ENCODE data around the gene SHLD1.
"Not testable (repeated sequence)": the region's sequence is repeated elsewhere in the genome, so short reads cannot be mapped to it uniquely, and the experiment has no call there.

SHLD1 gene

DNA sequence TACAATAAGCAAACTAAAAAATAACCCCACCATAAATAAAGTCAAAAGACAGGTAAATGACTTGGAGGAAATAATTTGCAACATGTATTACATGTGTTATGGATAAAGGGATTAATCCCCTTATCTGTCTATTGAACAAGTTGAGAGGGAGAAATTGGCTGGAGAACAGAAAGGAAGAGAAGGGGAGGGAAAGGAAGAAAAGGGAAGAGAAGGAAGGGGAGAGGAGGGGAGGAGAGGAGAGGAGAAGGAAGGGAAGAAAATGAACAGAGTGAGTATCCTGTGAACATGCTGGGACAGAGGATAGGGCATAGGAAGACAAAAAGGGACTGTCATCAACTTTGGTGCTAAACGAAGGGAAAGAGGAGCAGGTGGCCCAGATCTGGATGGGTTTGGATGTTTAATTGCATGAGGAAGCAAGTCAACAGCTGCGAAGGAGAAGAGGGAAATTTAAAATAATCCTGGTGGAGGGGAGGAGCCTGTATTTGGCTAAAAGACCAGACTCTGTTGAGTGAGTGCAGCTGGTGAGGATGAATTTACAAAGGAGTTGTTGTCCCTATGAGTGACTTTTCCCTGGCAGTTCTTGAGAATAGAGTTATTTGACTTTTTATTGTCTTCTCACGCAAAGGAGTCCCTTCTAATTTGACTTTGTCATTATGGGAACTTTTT lies 14.2 kb upstream of the SHLD1 start:
- DNase-seq (ENCODE audit: low read depth in 1 of 2, low spot score in 1 of 2), result no peak

DNA sequence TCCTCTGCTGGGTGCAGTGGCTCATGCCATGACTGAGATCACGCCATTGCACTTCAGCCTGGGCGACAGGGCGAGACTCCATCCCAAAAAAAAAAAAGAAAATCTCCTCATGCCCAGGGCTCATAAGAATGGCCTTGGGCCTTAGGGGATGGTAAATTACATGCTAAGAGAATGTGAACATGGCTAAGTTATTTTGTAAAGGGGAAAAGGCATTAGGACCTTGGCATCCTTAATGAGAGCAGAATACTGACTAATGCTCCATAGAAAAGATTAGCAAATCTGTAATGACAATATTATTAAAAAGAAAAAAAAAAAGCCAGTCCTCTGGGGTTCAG lies 12.6 kb upstream of the SHLD1 start:
- no peak for DNase-seq (ENCODE audit: low read depth in 1 of 2, low spot score in 1 of 2)

DNA sequence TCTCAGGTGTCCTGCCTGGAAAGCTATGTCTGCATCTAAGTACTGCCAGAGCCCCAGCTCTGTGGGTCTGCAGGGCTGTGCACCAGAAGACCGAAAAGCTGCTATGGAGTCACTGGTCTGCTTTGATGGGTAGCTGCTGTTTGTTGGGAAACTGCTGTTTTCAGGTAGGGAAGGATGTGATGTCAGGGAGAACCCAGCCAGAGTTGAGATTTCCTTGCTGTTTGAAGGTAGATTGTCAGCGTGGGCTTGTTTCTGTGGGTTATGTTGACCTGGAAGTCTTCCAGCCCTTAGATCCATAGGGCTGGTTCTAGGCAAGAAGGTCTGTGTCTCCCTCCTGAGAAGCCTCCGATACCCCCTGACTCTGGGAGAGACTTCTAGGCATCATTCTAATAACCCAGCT lies 12.2 kb upstream of the SHLD1 start:
- no peak for DNase-seq (ENCODE audit: low read depth in 1 of 2, low spot score in 1 of 2)

DNA sequence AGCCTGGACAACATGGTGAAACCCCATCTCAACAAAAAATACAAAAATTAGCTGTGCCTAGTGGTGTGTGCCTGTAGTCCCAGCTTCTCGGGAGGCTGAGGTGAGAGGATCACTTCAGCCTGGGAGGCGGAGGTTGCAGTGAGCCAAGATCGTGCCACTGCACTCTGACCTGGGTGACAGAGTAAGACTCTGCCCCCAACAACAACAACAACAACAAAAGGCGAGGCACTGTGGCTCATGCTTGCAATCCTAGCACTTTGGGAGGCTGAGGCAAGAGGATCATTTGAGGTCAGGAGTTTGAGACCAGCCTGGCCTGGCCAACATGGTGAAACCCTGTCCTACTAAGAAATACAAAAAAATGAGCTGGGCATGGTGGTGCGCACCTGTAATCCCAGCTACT lies 9.6 kb upstream of the SHLD1 start:
- DNase-seq (ENCODE audit: low read depth in 1 of 2, low spot score in 1 of 2), result not testable (repeated sequence)

DNA sequence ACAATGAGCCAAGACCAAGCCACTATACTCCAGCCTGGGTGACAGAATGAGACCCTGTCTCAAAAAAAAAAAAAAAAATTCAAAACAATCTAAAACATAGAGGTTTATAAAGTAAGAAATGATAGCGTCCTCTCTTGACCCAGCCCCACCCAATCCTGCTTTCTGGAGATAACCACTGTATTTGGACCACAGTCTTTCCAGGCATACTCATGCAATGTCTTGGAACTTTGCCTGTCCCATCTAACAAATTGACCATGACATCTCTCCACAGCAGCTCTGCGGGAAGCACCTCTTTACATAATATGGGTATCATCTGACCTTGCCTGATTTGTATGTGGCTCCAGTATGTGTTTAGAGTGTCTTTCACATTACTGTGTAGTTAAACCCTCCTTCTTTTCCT lies 9.1 kb upstream of the SHLD1 start:
- no peak for DNase-seq (ENCODE audit: low read depth in 1 of 2, low spot score in 1 of 2)

DNA sequence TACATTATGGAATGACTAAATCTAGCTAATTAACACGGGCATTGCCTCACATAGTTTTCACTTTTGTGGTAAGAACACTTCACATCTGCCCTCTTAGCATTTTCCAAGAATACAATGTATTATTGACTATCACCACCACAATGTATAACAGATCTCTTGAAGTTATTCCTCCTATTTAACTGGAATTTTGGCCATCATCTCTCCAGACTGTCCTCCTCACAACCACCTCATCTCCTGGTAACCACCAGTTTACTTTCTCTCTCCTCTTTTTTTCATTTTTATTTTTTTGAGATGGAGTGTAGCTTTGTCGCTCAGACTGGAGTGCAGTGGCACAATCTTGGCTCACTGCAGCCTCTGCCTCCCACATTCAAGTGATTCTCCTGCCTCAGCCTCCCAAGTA lies 8.2 kb upstream of the SHLD1 start:
- no peak for DNase-seq (ENCODE audit: low read depth in 1 of 2, low spot score in 1 of 2)

DNA sequence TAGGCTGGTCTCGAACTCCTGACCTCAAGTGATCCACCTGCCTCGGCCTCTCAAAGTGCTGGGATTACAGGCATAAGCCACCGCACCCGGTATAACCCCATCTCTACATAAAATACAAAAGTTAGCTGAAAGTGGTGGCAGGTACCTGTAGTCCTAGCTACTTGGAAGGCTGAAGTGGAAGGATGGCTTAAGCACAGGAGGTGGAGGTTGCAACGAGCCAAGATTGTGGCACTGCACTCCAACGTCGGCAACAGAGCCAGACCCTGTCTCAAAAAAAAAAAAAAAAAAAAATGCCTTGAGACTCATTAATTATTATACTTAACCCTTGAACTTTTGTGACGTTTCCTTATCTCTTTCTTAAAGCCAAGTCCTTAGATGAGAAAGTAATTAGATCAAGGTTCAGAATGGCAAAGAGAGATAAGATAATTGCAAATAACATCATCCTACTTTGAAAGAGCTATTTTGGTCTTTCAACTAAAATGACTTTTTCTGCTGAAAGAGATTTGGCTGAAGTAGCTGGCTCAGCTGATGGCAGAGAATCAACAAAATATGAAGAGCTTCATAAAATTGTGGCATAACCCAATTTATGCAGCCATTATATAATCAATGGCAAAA lies 4.7 kb upstream of the SHLD1 start:
- DNase-seq (ENCODE audit: low read depth in 1 of 2, low spot score in 1 of 2), result no peak

DNA sequence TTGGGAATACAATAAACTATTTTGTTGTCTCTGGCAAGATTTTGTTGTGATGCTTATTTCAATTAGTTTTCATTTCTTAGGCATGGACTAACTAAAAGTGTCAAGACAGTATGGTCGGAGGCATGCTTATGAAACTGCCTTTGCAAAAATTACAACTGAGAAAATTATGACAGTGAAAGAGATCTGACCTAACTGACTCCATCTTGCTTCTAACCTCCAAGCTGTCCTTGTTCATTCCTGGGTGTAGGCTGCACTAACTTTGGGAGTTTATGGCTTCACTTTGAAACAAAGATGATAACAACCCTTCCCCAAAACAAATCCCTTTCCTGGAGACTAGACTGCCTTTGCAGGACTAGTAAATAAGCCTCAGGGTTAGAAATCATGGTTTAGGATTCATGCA lies 4.1 kb upstream of the SHLD1 start:
- no peak for DNase-seq (ENCODE audit: low read depth in 1 of 2, low spot score in 1 of 2)

DNA sequence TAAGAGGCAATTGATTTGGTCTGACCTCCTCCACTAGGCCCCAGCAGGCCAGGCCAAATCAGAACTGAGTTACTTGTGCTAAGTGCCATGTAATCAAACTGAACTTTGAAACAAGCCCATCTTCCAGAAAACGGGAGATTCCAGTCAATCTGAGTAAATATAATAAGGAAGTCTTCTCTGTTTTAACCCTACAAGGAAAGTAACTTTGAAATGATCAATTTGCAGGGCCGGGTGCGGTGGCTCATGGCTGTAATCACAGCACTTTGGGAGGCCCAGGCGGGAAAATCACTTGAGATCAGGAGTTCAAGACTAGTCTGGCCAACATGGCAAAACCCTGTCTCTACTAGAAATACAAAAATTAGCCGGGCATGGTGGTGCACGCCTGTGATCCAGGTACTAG lies 2.0 kb upstream of the SHLD1 start:
- DNase-seq (ENCODE audit: low read depth in 1 of 2, low spot score in 1 of 2), result no peak

DNA sequence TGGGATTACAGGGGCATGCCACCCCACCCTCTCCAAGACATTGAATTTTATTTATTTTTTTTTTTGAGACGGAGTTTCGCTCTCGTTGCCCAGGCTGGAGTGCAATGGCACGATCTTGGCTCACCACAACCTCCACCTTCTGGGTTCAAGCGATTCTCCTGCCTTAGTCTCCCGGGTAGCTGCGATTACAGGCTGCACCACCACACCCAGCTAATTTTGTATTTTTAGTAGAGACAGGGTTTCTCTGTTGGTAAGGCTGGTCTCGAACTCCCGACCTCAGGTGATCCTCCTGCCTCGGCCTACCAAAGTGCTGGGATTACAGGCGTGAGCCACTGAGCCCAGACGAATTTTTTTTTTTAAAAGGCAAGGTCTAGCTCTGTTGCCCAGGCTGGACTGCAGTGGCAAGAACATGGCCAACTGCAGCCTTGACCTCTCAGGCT lies 669 bp upstream of the SHLD1 start:
- not testable (repeated sequence) for DNase-seq (ENCODE audit: low read depth in 1 of 2, low spot score in 1 of 2)

DNA sequence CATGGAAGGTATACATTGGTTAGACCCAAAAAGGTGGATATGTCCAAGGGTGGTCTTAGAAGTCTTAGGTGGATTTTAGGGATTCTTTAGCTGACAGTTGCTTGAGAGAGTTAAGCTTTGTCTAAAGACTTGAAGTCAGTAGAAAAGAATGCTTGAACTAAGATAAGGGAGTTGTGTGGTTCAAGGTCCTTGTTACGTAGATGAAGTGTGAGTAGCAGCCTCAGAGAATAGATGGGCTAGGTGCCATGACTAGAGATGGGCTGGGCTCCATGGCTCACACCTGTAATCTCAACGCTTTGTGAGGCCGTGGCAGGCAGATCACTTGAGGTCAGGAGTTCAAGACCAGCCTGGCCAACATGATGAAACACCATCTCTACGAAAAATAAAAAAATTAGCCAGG lies 1.7 kb downstream of the SHLD1 start:
- no peak for DNase-seq (ENCODE audit: low read depth in 1 of 2, low spot score in 1 of 2)

DNA sequence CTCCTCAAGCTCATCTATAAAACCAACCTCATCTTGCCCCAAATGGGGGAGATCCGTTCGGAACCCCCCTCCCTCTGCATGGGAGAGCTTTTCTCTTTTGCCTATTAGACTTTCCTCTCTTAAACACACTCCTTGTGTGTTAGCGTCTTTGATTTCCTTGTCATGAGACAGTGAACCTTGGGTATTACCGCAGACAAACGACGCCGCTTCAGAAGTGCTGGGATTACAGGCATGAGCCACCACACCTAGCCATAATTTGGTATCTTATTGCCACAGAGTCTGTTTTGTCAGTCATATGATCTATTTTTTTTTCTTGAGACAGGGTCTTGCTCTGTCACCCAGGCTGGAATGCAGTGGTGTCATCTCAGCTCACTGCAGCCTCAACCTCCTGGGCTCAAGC lies 3.6 kb downstream of the SHLD1 start:
- DNase-seq (ENCODE audit: low read depth in 1 of 2, low spot score in 1 of 2), result no peak

DNA sequence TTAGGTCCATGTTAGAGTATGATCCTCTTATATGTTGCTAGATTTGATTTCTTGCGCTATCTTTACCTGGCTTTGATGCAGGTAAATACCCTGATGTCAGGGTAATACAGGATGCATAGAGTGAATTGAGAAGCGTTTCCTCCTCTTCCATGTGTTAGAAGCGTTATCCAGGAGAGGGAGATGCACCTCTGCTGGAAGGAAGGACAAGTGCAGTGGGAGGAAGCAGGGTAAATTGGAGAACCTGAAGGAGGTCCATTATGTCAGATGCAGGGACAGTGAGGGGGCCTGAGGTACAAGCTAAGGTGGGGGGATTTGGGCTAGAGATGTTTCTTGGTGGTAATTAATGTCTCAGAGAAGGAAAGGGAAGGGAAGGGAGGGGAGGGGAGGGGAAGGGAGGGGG lies 7.7 kb downstream of the SHLD1 start:
- DNase-seq (ENCODE audit: low read depth in 1 of 2, low spot score in 1 of 2), result no peak

DNA sequence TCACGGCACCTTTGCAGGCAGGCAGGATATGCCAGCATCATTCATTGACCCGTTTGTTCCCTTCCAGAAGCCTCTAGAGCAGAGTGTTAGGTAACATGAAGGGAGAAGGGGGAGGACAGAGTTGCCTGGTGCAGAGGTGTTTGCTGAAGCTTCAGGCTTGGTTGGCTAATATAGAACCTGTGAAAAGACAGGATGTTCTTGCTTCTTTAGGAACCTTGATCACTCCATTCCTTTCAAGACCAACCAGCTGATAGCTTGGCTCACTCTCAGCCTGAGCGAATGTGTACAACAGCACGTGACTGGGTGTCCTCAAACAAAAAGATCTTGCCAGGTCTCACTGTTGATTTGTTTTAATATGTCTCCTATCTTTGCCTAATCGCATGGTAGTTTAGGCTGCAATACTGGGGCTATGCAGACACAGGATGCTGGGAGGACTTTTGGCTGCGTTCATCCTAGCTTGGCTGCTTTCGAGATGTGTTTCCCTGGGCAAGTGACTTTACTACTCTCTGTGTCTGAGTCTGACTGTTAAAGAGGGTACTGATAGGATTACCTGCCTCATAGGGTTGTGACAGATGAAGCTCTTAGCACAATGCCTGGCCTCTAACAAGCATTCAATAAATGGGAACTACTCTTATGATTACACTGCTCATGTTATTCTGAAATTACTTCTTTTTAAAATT lies 16.0 kb downstream of the SHLD1 start:
- DNase-seq (ENCODE audit: low read depth in 1 of 2, low spot score in 1 of 2), result no peak

DNA sequence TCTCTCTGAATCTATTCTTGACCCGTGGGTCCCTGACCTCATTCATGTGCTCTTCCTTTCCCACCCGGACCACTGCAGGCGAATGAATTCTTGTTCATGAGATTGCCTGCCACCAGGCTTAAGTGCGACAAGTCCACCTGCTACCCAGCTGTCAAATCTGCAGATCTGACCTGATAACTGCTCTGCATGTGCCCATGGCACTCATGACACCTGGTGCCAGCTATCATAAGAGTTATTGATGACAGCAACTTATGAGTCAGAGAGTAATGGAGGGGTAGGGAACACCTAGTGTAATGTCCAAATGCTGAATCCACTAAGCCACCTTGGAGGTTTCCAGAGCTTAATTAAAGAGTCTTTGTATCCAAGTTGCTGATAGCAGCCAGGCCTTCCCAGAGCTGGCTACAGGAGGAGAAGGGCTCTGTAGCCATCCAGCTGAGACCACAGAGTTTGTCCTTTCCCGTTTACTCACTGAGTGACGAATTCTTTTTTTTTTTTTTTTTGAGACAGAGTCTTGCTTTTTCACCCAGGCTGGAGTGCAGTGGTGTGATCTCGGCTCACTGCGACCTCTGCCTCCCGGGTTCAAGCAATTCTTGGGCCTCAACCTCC lies 17.4 kb downstream of the SHLD1 start:
- DNase-seq (ENCODE audit: low read depth in 1 of 2, low spot score in 1 of 2), result no peak

DNA sequence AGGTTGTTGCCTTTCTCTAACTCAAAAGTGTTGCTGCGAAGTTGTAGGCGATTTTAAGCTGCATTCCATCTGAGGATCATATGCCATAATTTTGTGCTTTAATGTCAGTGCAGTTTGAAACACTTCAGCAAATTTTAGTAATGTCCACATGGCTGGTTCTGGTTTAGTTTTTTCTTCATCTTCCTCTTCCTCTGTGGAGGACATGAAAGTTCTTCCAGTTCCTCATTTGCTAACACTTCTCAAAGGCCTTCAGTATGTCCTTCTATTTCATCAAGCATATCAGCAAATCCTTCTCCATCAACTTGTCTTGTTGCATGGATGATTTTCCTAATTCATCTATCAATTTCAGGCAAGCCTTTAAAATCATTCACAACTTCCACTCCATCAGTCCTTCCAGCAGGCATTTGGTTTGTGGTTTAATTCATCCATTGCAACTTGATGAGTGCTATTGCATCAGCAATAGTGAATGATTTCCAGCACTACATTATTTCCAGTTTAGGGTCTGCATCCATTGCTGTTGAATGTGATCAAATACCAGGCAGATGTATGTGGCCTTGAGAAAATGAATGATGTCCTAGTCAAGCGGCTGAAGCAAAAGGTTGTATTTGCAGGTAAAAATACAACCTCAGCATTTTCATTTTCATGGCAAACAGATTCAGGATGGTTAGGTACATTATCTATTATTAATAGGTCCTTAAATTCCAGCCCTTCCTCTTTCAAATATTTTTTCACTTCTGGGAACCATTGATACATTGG lies 20.2 kb downstream of the SHLD1 start:
- no peak for DNase-seq (ENCODE audit: low read depth in 1 of 2, low spot score in 1 of 2)

DNA sequence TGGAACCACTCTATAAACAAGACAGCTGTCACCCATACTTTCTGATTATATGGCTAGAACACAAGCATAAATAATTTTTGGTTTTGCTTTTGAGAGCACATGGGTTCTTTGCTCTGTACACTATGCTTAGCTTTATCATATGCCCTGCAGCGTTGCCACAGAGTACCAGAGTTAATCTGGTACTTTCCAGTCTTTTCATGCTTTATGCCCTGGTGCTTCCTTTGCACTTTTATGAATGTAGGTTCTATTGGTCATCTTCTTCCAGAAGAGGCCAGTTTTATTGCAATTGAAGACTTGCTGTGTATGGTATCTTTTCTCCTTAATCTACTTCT lies 20.8 kb downstream of the SHLD1 start:
- DNase-seq (ENCODE audit: low read depth in 1 of 2, low spot score in 1 of 2), result no peak

DNA sequence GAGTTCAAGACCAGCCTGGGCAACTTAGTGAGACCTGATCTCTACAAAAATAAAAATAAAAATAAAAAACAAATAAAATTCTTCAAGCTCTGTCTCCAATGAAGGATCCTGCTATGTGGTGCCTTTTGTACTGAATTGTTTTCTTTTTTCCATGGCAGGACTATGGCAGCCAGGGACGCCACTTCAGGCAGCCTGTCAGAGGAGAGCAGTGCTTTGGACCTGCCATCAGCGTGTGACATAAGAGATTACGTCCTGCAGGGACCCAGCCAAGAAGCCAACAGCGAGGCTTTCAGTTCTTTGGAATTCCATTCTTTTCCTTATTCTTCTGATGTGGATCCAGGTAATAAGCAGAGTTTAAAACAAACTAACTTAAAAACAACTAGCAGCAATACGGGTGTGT lies 22.5 kb downstream of the SHLD1 start:
- DNase-seq (ENCODE audit: low read depth in 1 of 2, low spot score in 1 of 2), result no peak

DNA sequence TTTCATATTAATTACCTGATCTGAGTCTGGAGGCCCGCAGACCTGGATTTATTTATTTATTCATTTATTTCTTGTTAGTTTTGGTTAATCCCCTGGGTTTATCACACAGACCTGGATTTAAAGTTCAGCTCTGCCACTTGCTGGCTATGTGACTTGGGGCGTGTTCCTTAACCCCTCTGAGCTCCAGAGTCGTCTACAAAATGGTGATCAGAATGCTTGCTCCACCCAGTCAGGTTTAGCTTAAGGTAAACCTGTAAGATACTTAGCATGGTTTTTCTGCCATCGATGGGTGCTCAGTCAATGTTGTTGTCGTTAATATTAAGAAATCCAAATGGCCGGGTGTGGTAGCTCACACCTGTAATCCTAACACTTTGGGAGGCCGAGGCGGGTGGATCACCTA lies 23.4 kb downstream of the SHLD1 start:
- DNase-seq (ENCODE audit: low read depth in 1 of 2, low spot score in 1 of 2), result no peak

DNA sequence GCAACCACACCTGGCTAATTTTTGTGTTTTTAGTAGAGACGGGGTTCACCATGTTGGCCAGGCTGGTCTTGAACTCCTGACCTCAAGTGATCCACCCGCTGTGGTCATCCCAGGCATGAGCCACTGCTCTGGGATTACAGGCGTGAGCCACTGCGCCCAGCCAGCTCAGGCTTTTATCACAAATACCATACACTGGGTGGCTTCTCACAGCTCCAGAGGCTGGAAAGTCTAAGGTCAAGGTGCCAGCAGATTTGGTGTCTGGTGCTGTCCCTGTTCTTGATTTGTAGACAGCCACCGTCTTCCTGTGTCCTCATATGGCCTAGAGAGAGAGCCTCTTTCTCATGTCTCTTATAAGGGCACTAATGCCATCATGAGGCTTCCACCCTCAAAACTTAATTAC lies 25.9 kb downstream of the SHLD1 start:
- DNase-seq (ENCODE audit: low read depth in 1 of 2, low spot score in 1 of 2), result no peak

DNA sequence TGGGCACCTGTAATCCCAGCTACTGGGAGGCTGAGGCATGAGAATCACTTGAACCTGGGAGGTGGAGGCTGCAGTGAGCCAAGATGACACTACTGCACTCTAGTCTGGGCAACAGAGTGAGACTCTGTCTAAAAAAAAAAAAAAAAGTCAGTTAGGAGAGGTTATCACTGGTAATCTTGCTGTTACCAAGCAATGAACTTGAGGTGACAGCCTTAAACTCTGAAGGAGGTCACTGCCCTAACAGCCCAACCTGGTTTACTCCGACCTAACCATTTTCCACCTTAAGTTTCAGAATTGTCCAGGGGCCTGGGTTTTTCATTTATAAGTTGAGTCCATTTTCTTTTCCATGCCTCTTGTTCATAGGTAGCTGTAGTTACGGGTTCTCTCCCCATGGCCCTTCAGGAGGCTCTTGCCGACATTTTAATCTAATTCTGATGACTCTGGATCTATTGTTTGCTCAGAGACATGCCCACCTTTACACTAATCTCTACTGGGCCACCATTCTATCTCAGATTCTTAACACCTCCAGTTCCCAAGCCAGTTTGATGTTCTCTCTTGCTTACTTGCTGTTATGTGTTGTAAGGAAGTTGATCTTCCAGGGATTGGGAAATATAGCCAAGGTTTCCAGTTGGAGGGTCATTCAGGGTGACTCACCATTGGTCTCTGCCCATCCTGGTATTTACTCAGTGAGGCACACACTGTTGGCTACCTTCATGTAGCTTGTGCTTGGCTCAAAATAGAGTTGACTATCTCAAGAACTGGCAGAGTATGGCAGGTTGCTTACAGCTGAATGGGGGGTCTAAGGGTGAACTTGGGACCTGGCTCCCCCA lies 29.1 kb downstream of the SHLD1 start:
- DNase-seq (ENCODE audit: low read depth in 1 of 2, low spot score in 1 of 2), result no peak

Measured in activated CD4-positive, alpha-beta T cell treated with anti-CD3 and anti-CD28 coated beads, Interleukin-2, amount 50 U/mL, for 24 hours (primary cell).